GM12878 (cell line): ENCODE measurements around the gene RNF113B. TPM values are rescaled to one million over a fixed set of nuclear protein-coding genes. Genes with fewer than 3 reads are reported as not detected.

Experiments
- ATAC-seq: fragments of 200-7000 bp; cut with Tn5 transposase; 3 replicates; pipeline ENCODE4 v1.9.1; 2020; ENCODE audit warnings: mild to moderate bottlenecking, moderate library complexity
- BruUV-seq: library from RNA; stranded (reverse); fragments of 400-500 nt; replicated peaks from 2 replicates; lab custom pipeline; 2021; lab: Mats Ljungman, UMichigan
- CTCF ChIA-PET: fragments of 300-600 bp; sonication (Branson Sonifier 250); formaldehyde crosslinking; extraction: SDS; loops from one replicate; lab custom pipeline; 2021; ENCODE audit warnings: inconsistent platforms; lab: Yijun Ruan, JAX
- POLR2A ChIA-PET: fragments of 350-600 bp; formaldehyde crosslinking; extraction: SDS; loops from one replicate; lab custom pipeline; 2021; ENCODE audit warnings: inconsistent platforms; lab: Charles Lee
- RAD21 ChIA-PET: fragments of 300-600 bp; sonication (Branson Sonifier 250); formaldehyde crosslinking; loops from one replicate; lab custom pipeline; 2023; ENCODE audit warnings: antibody characterized with exemption; ENCODE audit not compliant: unreplicated experiment; lab: Charles Lee
- SMC1A ChIA-PET: fragments of 300-600 bp; sonication (Branson Sonifier 250); formaldehyde crosslinking; loops from one replicate; lab custom pipeline; 2023; ENCODE audit not compliant: unreplicated experiment, uncharacterized antibody; lab: Charles Lee
- DNase-seq: peaks from one replicate; pipeline ENCODE4 v3.0.0-alpha.2; 2011; ENCODE audit warnings: low read depth, low spot score
- FAIRE-seq: peaks from 3 replicates; lab custom pipeline; 2011; peaks lifted over from hg19 to GRCh38; lab: Jason Lieb, UNC
- H2AFZ ChIP-seq: 2 replicates; pipeline ENCODE4 v1.6.0; 2011; ENCODE audit warnings: low read depth, low read length, control low read depth; ENCODE audit not compliant: control insufficient read depth
- H3K27ac ChIP-seq: 2 replicates; pipeline ENCODE4 v1.5.1; 2011; ENCODE audit warnings: control low read depth; ENCODE audit not compliant: control insufficient read depth, insufficient read depth
- H3K27me3 ChIP-seq, 2 experiments: replicated peaks in 1 of 2; 2 replicates each; pipeline versions ENCODE4 v1.6.0 to v1.6.1; 2011; ENCODE audit warnings: low read length in 1 of 2; ENCODE audit not compliant: control insufficient read depth in 2 of 2, insufficient read depth in 2 of 2
- H3K36me3 ChIP-seq, 2 experiments: 2 replicates each; pipeline ENCODE4 v1.5.1; 2011; ENCODE audit warnings: low read length in 1 of 2; ENCODE audit not compliant: control insufficient read depth in 2 of 2, insufficient read depth in 2 of 2
- H3K4me1 ChIP-seq: 2 replicates; pipeline ENCODE4 v1.6.1; 2011; ENCODE audit warnings: mild to moderate bottlenecking, low read length, moderate library complexity, mixed read lengths; ENCODE audit not compliant: control insufficient read depth, insufficient read depth
- H3K4me2 ChIP-seq: 2 replicates; pipeline ENCODE4 v1.6.0; 2011; ENCODE audit warnings: control low read depth; ENCODE audit not compliant: control insufficient read depth, insufficient read depth
- H3K4me3 ChIP-seq: fragments of 200-600 bp; sonication (generic); 2 replicates; pipeline ENCODE4 v1.5.1; 2016
- H3K79me2 ChIP-seq: 2 replicates; pipeline ENCODE4 v1.6.0; 2011; ENCODE audit warnings: low read length; ENCODE audit not compliant: control insufficient read depth, insufficient read depth
- H3K9ac ChIP-seq: 2 replicates; pipeline ENCODE4 v1.8.0; 2011; ENCODE audit warnings: low read length, control low read depth, mixed read lengths; ENCODE audit not compliant: control insufficient read depth, insufficient read depth
- H3K9me3 ChIP-seq: replicated peaks from 3 replicates; pipeline ENCODE4 v1.5.1; 2011; ENCODE audit warnings: mild to moderate bottlenecking, low read length; ENCODE audit not compliant: control insufficient read depth, insufficient read depth
- H4K20me1 ChIP-seq: 2 replicates; pipeline ENCODE4 v1.6.0; 2011; ENCODE audit not compliant: control insufficient read depth, insufficient read depth
- CHD4 ChIP-seq: fragments of 200-600 bp; sonication (generic); IDR thresholded peaks from 2 replicates; pipeline ENCODE4 v1.6.1; 2016; ENCODE audit warnings: mild to moderate bottlenecking
- MXI1 ChIP-seq: fragments of 150-350 bp; IDR thresholded peaks from 2 replicates; pipeline ENCODE4 v1.6.1; 2011; ENCODE audit warnings: low read depth, mild to moderate bottlenecking, inconsistent platforms, low read length, improper control_type of control experiment
- MYB ChIP-seq: fragments of 150-350 bp; IDR thresholded peaks from 2 replicates; pipeline ENCODE4 v1.6.1; 2014; ENCODE audit warnings: mild to moderate bottlenecking, low read depth, low read length, borderline replicate concordance
- NFIC ChIP-seq: IDR thresholded peaks from 2 replicates; pipeline ENCODE4 v1.6.1; 2012; ENCODE audit warnings: low read depth, mild to moderate bottlenecking, inconsistent platforms, low read length, moderate library complexity
- NKRF ChIP-seq: fragments of 450-650 bp; conservative IDR thresholded peaks from 2 replicates; pipeline ENCODE4 v1.6.1; 2017; ENCODE audit warnings: mild to moderate bottlenecking, moderate library complexity
- NR2F1 ChIP-seq: fragments of 450-650 bp; conservative IDR thresholded peaks from 2 replicates; pipeline ENCODE4 v1.6.1; 2017; ENCODE audit warnings: mild to moderate bottlenecking
- PKNOX1 ChIP-seq: fragments of 450-650 bp; IDR thresholded peaks from 2 replicates; pipeline ENCODE4 v1.6.1; 2016; ENCODE audit warnings: mild to moderate bottlenecking
- PML ChIP-seq: IDR thresholded peaks from 2 replicates; pipeline ENCODE4 v1.6.1; 2012; ENCODE audit warnings: low read length, inconsistent platforms
- SMAD1 ChIP-seq: fragments of 450-650 bp; IDR thresholded peaks from 2 replicates; pipeline ENCODE4 v1.6.1; 2018; ENCODE audit warnings: mild to moderate bottlenecking, low read depth; ENCODE audit not compliant: partially characterized antibody
- SMAD5 ChIP-seq: IDR thresholded peaks from 2 replicates; pipeline ENCODE4 v1.6.1; 2016; ENCODE audit warnings: antibody characterized with exemption, low read depth
- SUPT20H ChIP-seq: IDR thresholded peaks from 2 replicates; pipeline ENCODE4 v1.6.1; 2011; ENCODE audit warnings: low read depth, mild to moderate bottlenecking, low read length, moderate library complexity, borderline replicate concordance; ENCODE audit not compliant: control insufficient read depth
- ZBTB33 ChIP-seq: fragments of 450-650 bp; IDR thresholded peaks from 2 replicates; pipeline ENCODE4 v1.6.1; 2017; ENCODE audit warnings: mild to moderate bottlenecking
- WGBS: methylation state at CpG from one replicate; pipeline ENCODE4 v1.1.6; 2016; ENCODE audit warnings: low lambda C conversion rate; ENCODE audit not compliant: insufficient replicate concordance, insufficient coverage; ENCODE audit errors: missing lambda C conversion rate; 5-methylcytosine and 5-hydroxymethylcytosine counted together
- in situ Hi-C: fragments of 300-500 bp; cut with MboI; formaldehyde crosslinking; loops from 9 replicates; pipeline ENCODE4 v1.14.3; 2018; ENCODE audit warnings: mixed read lengths
- intact Hi-C: fragments of 100-400 bp; cut with micrococcal nuclease; formaldehyde crosslinking; loops from one replicate; pipeline ENCODE4 v1.14.2; 2022; ENCODE audit not compliant: unreplicated experiment
- polyA plus RNA-seq, 11 experiments: library from polyadenylated mRNA; depleted of rRNA in 4 of 11; unstranded in 6 of 11; stranded (reverse) in 5 of 11; fragments of >200 nt; fragmentation: Nextera tagmentation in 4 of 11; fragmentation: Illumina TruSeq in 1 of 11; extraction: Ambion mirVana in 4 of 11; extraction: Trizol in 1 of 11; gene quantifications; 1 replicate in 1 of 11; 2 replicates in 10 of 11; pipeline versions ENCODE4 v1.2.1 to v1.2.3, GENCODE V29; 2011 to 2016; ENCODE audit warnings: inconsistent platforms in 2 of 11, missing spikeins in 2 of 11, low read depth in 1 of 11
- total RNA-seq, 4 experiments: library from RNA; depleted of rRNA in 3 of 4; stranded (reverse); fragments of >200 nt in 3 of 4; fragmentation: Illumina TruSeq in 1 of 4; extraction: Trizol in 1 of 4; gene quantifications; 2 replicates each; pipeline versions ENCODE4 v1.2.1 to v1.2.3, GENCODE V29; 2013 to 2021

The RNF113B gene
- total and polyA plus RNA-seq, 10 of the 15 experiments (the other 5 are each of a cell fraction or from before 2014, with no cell fraction given), result not detected

- TF ChIP-seq MYB, result no peak
These were observed 36.3 kb upstream of the RNF113B start (continued) for GRCh38 chr13:98213354-98213753.

- SMC1A ChIA-PET, result no interaction called here
- Histone ChIP-seq H3K79me2 (no peaks in the 10 kb centered on the region), H4K20me1 (no peaks in the 10 kb centered on the region), H3K4me3 (no peak overlapping the region), H3K9ac (no peak overlapping the region), H3K9me3 (no peaks in the 10 kb centered on the region; the same call in 2 of the 3 replicates), H3K27me3 (no peaks in the 10 kb centered on the region), H3K4me1 (no peaks in the 10 kb centered on the region), H3K4me2 (no peak overlapping the region), H2AFZ (no peak overlapping the region), H3K27ac (no peak overlapping the region), H3K36me3 (no peaks in the 10 kb centered on the region)
- POLR2A ChIA-PET, result no interaction called here
- FAIRE-seq (no peak), ATAC-seq (no peak), DNase-seq (no peak)
- RAD21 ChIA-PET, result no interaction called here
- in situ Hi-C loops (no loop called here), intact Hi-C loops (no loop called here)
- 19% methylated on average over 5 of the region's 5 CpGs for WGBS
- TF ChIP-seq SMAD5, result no peak
- no peak for TF ChIP-seq CHD4
- no peak for TF ChIP-seq SMAD1
- TF ChIP-seq SUPT20H, result no peak
- no peak for TF ChIP-seq MXI1
- no peak for TF ChIP-seq NFIC
- TF ChIP-seq NKRF, result no peak
- TF ChIP-seq PML, result no peak
- no peak for TF ChIP-seq PKNOX1
- TF ChIP-seq ZBTB33, result no peak
- no peak for TF ChIP-seq NR2F1
- CTCF ChIA-PET, result no interaction called here
- no TSS peak for BruUV-seq
These were observed 35.7 kb upstream of the RNF113B start for GRCh38 chr13:98212763-98213162.
